GM19043 (cell line): Measurements from ENCODE around the gene MARCHF6.
"Not testable (repeated sequence)": the region's sequence is repeated elsewhere in the genome, so short reads cannot be mapped to it uniquely, and the experiment has no call there.

ENCODE experiments used
- ATAC-seq: cut with Tn5 transposase; IDR thresholded peaks from one replicate; pipeline ENCODE4 v1.9.1; 2021; ENCODE audit warnings: low read depth; ENCODE audit not compliant: unreplicated experiment

Gene MARCHF6

GRCh38 chr5:10374046-10375022 is 20.8 kb downstream of the MARCHF6 start:
- ATAC-seq = no peak

GRCh38 chr5:10375146-10375545 is 21.7 kb downstream of the MARCHF6 start:
- ATAC-seq = not testable (repeated sequence)

- no peak for ATAC-seq
Measured at GRCh38 chr5:10376544-10376943, 23.0 kb downstream of the MARCHF6 start.

GRCh38 chr5:10377081-10377480 is 23.6 kb downstream of the MARCHF6 start:
- ATAC-seq = no peak

GRCh38 chr5:10381803-10382202 is 28.3 kb downstream of the MARCHF6 start:
- no peak for ATAC-seq

- ATAC-seq = no peak
Measured at GRCh38 chr5:10384483-10384882, 31.0 kb downstream of the MARCHF6 start.

- ATAC-seq = no peak
Measured at GRCh38 chr5:10387690-10388089, 34.2 kb downstream of the MARCHF6 start.

- no peak for ATAC-seq
Measured at GRCh38 chr5:10391130-10391529, 37.6 kb downstream of the MARCHF6 start.

GRCh38 chr5:10392567-10393328 is 39.3 kb downstream of the MARCHF6 start:
- ATAC-seq = not testable (repeated sequence)

- ATAC-seq = no peak
Measured at GRCh38 chr5:10393491-10393890, 40.0 kb downstream of the MARCHF6 start.

GRCh38 chr5:10396552-10396951 is 43.1 kb downstream of the MARCHF6 start:
- ATAC-seq = no peak

- no peak for ATAC-seq
Measured at GRCh38 chr5:10399839-10400238, 46.3 kb downstream of the MARCHF6 start.

- ATAC-seq = no peak
Measured at GRCh38 chr5:10400411-10400810, 46.9 kb downstream of the MARCHF6 start.

GRCh38 chr5:10400831-10401230 is 47.3 kb downstream of the MARCHF6 start:
- ATAC-seq = no peak

- peak; percentile 81 for ATAC-seq
Measured at GRCh38 chr5:10401498-10401897, 48.0 kb downstream of the MARCHF6 start.
